Activated naive CD4-positive, alpha-beta T cell treated with Interleukin-2 at 50 U/mL for 16 hours (primary cell): ENCODE data around the gene SLC29A2.
"Not testable (repeated sequence)": the region's sequence is repeated elsewhere in the genome, so short reads cannot be mapped to it uniquely, and the experiment has no call there.

Experiments
- DNase-seq: peaks from one replicate; pipeline ENCODE4 v3.0.0-alpha.2; 2020

The SLC29A2 gene

GRCh38 chr11:66380264-66380663 lies 8.7 kb upstream of the SLC29A2 start:
- DNase-seq: not testable (repeated sequence)

DNA sequence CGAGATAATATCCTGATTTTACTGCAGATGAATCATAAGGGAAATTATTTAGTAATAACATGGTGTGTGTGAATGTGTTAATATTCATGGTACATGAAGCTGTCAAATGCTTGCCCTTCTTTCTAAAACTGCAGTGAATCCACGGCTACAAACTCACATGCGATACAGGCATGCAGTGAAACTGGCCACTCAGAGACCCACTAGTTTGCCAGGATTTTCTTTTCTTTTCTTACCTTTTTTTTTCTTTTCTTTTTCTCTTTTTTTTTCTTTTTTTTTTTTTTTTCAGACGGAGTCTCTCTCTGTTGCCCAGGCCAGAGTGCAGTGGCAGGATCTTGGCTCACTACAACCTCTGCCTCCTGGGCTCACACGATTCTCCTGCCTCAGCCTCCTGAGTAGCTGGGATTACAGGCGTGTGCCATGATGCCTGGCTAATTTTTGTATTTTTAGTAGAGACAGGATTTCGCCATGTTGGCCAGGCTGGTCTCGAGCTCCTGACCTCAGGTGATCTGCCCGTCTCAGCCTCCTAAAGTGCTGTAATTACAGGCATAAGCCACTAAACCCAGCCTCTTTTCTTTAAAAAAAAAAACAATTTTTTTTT lies 2.2 kb upstream of the SLC29A2 start:
- not testable (repeated sequence) for DNase-seq

GRCh38 chr11:66373265-66373664 lies 1.7 kb upstream of the SLC29A2 start:
- no peak for DNase-seq

- no peak for DNase-seq
Observed at GRCh38 chr11:66369073-66369894, 2.3 kb downstream of the SLC29A2 start.

DNA sequence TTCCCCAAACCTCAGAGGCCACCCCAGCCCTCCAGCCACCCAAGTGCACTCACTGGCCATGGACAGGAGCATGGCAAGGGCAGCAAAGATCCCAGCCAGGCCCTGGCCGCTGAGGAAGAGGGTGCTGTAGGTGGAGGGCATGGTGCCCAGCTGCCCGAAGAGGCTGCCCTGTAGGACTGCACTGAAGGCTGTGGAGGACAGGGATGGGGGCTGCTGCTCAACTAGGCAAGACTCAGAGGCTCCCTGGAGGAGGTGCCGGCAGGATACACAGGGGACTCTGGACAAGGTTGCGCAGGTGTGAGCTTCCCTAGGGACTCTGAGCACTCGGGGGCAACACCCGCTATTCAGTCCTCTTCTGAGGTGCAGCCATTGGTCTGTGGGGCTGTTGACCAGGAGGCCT lies 3.1 kb downstream of the SLC29A2 start:
- no peak for DNase-seq

- no peak for DNase-seq
Observed at GRCh38 chr11:66367561-66368312, 3.8 kb downstream of the SLC29A2 start.

DNA sequence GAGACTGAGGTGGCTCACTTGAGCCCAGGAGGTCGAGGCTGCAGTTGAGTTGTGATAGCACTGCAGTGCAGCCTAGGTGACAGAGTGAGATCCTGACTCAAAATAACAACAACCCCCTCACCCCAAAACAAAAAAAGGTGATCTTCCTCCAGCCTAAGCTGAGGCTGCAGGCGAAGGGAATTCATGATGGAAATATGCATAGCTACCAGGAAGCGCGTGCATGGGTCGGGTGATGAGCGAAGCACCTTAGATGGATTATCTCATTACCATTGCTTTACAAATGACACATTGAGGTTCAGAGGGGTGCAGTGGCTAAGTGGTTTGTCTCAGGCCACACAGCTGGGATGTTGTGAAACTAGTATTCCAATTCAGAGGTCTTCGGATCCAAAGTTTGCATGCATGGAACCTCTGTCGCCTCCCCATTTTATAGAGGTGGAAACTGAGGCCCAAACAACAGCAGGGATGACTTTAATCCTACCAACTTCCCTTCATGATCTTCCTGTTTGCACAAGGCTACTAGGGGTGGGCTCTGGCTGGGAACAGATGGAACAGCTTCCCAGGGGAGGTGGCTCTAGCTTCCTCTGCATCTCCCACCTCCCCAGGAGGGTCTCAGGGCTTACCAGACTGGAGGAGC lies 4.6 kb downstream of the SLC29A2 start:
- no peak for DNase-seq

DNA sequence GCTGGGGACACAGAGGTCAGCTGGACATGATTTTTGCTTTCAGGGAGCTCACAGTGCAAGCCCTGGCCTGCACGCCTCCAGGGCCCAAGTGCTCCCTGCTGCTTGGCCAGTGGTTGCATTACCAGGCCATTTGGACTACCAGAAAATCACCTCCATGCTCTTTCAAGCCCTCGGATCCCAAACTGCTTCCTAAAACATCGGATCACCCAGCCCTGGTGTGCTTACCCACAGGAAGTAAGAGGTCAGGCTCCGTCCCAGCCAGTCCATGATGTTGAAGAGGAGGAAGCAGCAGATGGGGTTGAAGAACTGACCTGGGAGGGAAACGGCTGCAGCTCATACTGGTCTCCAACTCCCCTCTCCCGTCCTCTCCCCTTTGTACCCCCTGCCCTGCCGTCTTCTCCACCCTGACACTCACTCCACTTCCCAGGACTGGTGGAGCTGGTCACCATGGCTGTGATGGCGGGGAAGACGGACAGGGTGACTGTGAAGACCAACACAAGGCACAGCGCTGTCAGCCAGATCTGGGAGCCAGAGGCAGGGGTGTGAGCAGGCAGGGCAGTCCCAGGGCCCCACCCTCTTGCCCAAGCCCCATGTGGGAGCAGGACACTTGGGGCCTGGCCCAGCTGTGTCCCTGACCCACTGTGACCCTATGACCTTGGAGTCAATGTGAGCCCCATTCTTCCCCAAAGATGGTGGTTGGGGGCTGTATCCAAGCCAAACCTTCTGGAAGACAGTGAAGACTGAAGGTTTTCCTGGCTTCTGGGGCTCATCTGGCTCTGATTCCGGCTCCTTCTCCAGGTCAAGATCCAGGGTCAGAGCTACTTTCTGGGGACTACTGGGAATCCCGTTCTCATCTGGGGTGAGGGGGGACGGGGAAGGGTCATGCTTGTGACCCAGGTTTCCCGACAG lies 5.6 kb downstream of the SLC29A2 start:
- DNase-seq: no peak

DNA sequence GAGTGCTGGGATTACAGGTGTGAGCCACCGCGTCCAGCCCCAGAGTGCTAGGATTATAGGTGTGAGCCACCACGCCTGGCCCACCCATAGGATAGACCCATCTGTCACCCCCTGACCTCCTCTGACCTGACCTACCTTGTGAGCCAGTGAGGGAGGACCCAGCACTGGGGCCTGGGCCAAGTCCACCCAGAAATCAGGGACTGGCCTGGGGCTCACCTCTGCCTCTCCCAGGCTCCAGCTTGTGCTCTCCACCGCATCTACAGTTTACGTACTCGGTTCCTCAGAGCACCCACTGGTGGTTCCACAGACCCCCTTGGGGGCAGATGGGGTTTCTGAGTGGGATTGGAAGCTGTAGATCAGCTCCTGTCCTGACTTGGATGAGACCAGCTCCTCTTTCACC lies 6.4 kb downstream of the SLC29A2 start:
- no peak for DNase-seq

DNA sequence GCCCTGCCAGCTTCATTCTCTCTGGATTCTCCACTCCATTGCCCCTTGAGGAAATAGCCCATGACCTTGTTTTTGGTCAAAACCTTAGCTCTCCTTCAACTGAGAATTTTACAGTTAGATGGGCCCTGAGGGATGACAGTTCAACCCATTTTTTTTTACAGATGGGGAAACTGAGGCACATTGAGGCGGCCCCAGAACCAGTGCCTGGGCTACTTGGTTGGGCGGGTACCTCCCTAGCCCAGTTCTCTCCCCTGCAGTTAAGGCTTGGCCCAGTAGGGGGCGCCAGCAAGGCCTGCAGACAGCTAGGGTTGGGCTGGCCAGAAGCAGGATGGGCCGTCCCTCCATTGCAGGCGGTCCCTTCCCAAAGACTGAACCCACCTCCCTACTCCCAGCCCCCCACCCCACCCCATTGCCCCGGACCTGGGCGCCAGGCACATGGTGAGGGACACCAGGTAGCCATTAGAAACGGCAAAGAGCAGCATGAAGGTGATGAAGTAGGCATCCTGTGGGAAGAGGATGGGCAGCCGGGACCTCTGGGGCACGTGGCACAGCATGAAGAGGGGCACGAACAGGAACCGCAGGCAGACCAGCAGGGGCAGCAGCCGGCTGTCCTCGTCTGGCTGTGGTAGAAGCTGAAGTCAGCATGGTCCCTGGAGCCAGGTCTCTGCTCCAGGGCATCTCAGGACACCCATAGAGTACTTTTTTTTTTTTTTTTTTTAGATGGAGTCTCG lies 7.6 kb downstream of the SLC29A2 start:
- DNase-seq: peak; percentile 74

- DNase-seq: no peak
Observed at GRCh38 chr11:66363187-66363601, 8.4 kb downstream of the SLC29A2 start.

- no peak for DNase-seq
Observed at GRCh38 chr11:66362481-66363147, 8.9 kb downstream of the SLC29A2 start.

DNA sequence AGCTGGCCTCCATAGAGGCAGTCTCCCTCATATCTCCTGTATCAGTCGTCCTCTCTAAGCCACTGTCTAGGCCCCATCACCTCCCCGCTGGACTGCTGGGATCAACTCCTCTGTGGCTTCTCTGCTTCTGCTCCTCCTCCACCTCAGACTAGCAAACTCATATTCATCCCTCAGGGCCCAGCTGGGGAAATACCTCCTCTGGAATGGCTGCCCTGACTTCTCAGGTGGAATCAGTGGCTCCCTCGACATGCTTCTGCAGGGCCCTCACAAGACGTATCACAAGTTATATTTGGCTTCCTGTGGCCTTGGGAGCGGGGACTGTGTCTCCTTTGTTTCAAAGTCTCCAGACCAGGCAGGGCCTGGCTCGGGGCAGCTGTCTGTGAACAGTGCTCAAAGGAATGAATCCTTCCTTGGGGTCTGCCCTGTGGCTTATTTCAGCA lies 10.0 kb downstream of the SLC29A2 start:
- no peak for DNase-seq

- DNase-seq: no peak
Observed at GRCh38 chr11:66360406-66361073, 11.0 kb downstream of the SLC29A2 start.

DNA sequence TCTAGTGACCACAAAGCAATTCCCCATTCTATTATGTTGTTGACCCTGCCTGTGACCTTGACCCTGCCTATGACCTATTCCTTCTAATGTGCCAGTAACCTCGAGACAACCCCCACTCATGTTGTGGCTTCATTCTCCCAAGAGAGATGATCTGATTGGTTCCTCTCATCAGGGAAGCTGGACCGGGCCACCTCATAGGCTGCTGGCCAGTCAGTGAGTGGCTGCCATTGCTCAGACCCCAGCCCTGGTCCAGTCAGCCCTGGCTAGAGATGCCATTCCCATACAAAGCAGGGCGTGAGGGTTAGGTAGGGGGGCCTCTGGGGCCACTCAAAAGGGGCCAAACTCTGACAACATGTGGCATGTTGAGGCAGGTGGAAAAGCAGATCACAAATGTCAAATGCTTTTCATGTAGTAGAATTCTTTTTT lies 11.9 kb downstream of the SLC29A2 start:
- DNase-seq: no peak

GRCh38 chr11:66350560-66351235 lies 20.9 kb downstream of the SLC29A2 start:
- not testable (repeated sequence) for DNase-seq

GRCh38 chr11:66349084-66349386 lies 22.5 kb downstream of the SLC29A2 start:
- DNase-seq: no peak

DNA sequence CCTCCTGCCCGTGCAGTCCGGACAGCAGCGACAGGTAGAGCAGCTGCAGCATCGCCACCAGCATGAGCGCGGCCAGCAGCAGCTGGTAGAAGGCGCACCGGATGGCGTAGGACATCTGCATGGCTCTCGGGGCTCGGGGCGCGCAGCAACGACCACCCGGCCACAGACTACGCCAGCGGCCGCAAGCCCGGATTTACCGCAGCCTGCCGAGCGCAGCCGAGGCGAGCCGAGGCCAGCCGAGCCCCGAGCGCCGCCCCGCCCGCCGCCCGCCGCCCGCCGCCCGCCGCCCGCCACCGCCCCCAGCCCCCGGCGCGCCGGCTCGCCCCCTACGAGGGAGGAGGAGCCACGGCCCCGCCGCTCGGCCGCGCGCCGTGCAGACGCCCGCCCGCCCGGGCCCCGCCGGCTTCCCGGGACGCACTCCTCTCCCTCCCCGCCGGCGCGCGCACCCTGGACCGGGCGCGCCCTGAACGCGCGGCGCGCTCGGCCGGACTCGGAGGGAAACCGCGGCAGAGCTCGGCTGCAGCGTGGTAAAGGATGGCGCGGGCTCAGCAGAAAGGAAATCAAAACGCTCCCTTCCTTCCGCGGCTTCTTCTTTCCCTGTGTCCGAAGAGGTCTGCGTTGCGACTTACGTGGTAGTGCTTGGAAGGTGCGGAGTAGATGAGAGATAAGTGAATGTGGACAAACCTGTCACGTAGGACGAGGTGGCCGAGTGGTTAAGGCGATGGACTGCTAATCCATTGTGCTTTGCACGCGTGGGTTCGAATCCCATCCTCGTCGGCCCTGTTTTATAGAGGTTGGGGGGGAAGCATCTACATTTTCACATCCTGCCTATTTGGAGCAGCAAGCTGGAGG lies 23.9 kb downstream of the SLC29A2 start, which contains the start of gene B4GAT1:
Gene B4GAT1 (minus strand): TSS at position 205 of the 852 bp plus-strand sequence. CDS start 84 bp downstream, at position 121.
- DNase-seq: peak; percentile 84
